Measurements from ENCODE around the gene RSAD2.

Gene RSAD2

DNA sequence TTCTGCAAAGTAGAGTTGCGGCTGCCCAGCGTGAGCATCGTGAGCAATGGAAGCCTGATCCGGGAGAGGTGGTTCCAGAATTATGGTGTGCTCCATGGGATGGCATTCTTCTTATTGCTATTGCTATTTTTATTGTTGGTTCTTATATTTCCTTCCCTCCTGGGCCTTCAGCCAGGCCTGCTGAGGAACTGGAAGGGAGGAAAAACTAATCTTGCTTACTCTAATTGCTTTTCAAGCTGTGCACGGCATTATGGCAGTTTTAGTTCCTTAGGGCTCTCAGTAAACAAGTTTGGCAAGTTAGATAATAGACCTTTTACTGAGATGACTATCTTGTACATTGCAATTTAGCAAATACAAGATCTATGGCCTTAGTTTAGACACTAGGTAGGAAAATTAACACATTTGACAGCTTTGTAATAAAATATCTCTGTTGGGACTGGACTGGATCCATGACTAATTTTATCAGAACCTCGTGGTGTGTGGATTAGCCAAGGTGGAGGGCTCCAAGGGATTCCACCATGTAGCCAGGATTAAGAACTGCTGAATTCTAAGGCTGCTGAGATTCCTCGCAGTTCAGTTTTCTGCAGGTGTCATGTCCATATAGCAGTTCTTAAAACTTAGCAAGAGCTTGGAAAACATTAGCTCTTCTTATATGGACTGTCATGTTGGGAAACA, 6.0 kb downstream of the RSAD2 start:
- TF ChIP-seq, protein P1, sequence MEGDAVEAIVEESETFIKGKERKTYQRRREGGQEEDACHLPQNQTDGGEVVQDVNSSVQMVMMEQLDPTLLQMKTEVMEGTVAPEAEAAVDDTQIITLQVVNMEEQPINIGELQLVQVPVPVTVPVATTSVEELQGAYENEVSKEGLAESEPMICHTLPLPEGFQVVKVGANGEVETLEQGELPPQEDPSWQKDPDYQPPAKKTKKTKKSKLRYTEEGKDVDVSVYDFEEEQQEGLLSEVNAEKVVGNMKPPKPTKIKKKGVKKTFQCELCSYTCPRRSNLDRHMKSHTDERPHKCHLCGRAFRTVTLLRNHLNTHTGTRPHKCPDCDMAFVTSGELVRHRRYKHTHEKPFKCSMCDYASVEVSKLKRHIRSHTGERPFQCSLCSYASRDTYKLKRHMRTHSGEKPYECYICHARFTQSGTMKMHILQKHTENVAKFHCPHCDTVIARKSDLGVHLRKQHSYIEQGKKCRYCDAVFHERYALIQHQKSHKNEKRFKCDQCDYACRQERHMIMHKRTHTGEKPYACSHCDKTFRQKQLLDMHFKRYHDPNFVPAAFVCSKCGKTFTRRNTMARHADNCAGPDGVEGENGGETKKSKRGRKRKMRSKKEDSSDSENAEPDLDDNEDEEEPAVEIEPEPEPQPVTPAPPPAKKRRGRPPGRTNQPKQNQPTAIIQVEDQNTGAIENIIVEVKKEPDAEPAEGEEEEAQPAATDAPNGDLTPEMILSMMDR (IDR thresholded peaks at IDR 0.05): no peak
- no peak overlapping the region for H3K27ac ChIP-seq
- DNase-seq (ENCODE audit: low spot score): no peak
- no peak overlapping the region for H3K4me3 ChIP-seq

- TF ChIP-seq, protein P1 (IDR thresholded peaks at IDR 0.05): no peak
- Histone ChIP-seq H3K4me3 (no peak overlapping the region), H3K27ac (no peak overlapping the region)
- no peak for DNase-seq (ENCODE audit: low spot score)
Measured at GRCh38 chr2:6885551-6885950, 8.0 kb downstream of the RSAD2 start.

DNA sequence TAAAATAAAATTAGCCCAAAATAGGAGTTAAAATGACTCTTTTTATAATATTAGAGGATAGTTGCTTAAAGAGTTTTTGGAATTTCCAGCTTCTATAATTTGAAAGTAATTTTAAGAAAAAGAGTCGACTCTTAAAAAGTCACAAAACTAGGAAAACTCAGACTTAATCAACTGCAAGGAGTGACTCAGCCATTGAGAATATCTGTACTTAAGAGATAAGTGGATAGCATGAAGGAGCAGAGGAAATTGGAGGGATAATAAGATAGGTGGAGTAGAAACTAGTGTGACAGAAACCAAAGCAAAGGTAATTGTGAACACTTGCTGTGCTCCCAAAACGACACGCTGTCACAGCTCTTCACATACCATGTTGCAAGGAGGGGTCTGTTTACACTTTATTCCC, 8.4 kb downstream of the RSAD2 start:
- TF ChIP-seq, protein P1 (IDR thresholded peaks at IDR 0.05): no peak

DNA sequence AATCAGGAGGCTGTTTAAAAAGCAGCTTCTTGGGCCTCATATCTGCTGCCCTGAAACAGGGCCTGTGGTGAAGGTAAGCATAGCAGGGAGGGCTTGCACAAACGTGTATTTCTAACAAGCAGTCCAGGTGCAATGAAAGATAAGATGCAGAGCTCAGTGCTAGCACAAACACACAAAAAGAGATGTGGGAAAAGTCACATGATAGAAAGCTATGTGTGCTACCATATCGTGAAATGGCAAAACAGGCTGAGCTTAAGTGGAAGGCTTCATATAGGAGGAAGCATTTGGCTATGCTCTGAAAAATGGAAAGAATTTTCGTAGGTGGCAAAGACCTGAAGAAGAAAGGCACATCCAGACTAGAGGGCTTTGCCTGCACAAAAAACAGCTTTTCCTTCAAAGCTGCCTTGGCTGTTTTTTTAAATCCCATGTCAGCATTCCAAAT, 10.2 kb downstream of the RSAD2 start:
- no peak overlapping the region for H3K4me3 ChIP-seq
- DNase-seq (ENCODE audit: low spot score): no peak
- TF ChIP-seq, protein P1 (IDR thresholded peaks at IDR 0.05): no peak
- no peak overlapping the region for H3K27ac ChIP-seq

More for the DNA sequence above, 8.4 kb downstream of the RSAD2 start:
- Histone ChIP-seq H3K4me3 (no peak overlapping the region), H3K27ac (no peak overlapping the region)
- no peak for DNase-seq (ENCODE audit: low spot score)

DNA sequence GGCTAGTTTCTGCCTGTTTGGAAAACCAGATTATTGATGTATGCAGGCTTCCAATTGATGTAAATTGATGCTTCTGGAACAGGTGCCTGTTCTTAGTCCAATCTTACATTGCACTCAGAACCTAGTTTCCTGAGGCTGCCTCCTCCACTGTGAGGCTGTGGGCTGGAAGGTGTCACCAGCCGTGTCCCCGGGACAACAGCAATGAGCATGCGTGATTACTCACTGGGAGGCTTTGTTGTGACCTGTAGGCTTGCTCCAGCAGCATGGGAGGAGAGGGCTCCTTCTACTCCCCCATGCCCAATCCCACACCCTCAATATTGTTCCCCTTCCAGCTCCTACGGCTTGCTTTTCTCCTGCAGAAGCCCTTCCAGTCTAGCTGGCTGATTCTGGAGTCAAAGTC, 11.1 kb downstream of the RSAD2 start:
- Histone ChIP-seq H3K27ac (no peak overlapping the region), H3K4me3 (no peak overlapping the region)
- TF ChIP-seq, protein P1 (IDR thresholded peaks at IDR 0.05): no peak
- DNase-seq (ENCODE audit: low spot score): no peak

GRCh38 chr2:6893876-6894482, 16.4 kb downstream of the RSAD2 start:
- DNase-seq (ENCODE audit: low spot score): no peak
- TF ChIP-seq, protein P1 (IDR thresholded peaks at IDR 0.05): no peak
- Histone ChIP-seq H3K4me3 (no peak overlapping the region), H3K27ac (no peak overlapping the region)

All from coronary artery (tissue), 2 donors.